Loucy (cell line): ENCODE results near the gene CPHXL2.

Experiments used
- H2AFZ ChIP-seq: fragments of 200-600 bp; sonication (generic); 2 replicates; pipeline ENCODE4 v1.6.0; 2016; ENCODE audit warnings: antibody characterized with exemption, mild to moderate bottlenecking, low read length, moderate library complexity
- H3F3A ChIP-seq: fragments of 200-600 bp; 2 replicates; pipeline ENCODE4 v1.6.0; 2016; ENCODE audit warnings: antibody characterized with exemption, low read depth, mild to moderate bottlenecking
- H3K27me3 ChIP-seq: fragments of 200-600 bp; sonication (generic); 2 replicates; pipeline ENCODE4 v1.6.1; 2014; ENCODE audit warnings: low read length, mild to moderate bottlenecking; ENCODE audit not compliant: insufficient read depth, poor library complexity, severe bottlenecking
- H3K36me3 ChIP-seq: fragments of 200-600 bp; sonication (generic); 2 replicates; pipeline ENCODE4 v1.6.1; 2016; ENCODE audit warnings: low read length; ENCODE audit not compliant: insufficient read depth
- H3K4me1 ChIP-seq: fragments of 200-600 bp; sonication (generic); 2 replicates; pipeline ENCODE4 v1.5.1; 2014; ENCODE audit warnings: low read length, mild to moderate bottlenecking; ENCODE audit not compliant: insufficient read depth, poor library complexity, severe bottlenecking
- H3K4me2 ChIP-seq: fragments of 200-600 bp; sonication (generic); 2 replicates; pipeline ENCODE4 v1.6.0; 2014; ENCODE audit warnings: antibody characterized with exemption, low read length, low read depth, mild to moderate bottlenecking; ENCODE audit not compliant: poor library complexity, severe bottlenecking
- H3K4me3 ChIP-seq: fragments of 200-600 bp; sonication (generic); 2 replicates; pipeline ENCODE4 v1.5.1; 2014; ENCODE audit warnings: low read length, mild to moderate bottlenecking, mixed read lengths; ENCODE audit not compliant: poor library complexity, severe bottlenecking
- H3K79me2 ChIP-seq: fragments of 200-600 bp; sonication (generic); 2 replicates; pipeline ENCODE4 v1.6.1; 2014; ENCODE audit warnings: low read length; ENCODE audit not compliant: insufficient read depth
- H3K9ac ChIP-seq: fragments of 200-600 bp; sonication (generic); 2 replicates; pipeline ENCODE4 v1.6.0; 2014; ENCODE audit warnings: mild to moderate bottlenecking, low read depth, low read length, moderate library complexity; ENCODE audit not compliant: poor library complexity, severe bottlenecking
- H3K9me2 ChIP-seq: fragments of 200-600 bp; sonication (generic); replicated peaks from 2 replicates; pipeline ENCODE4 v1.6.1; 2016; ENCODE audit warnings: low read depth, low read length, mixed read lengths
- H3K9me3 ChIP-seq: fragments of 200-600 bp; sonication (generic); 2 replicates; pipeline ENCODE4 v1.6.1; 2014; ENCODE audit warnings: mild to moderate bottlenecking, antibody characterized with exemption, low read length, low read depth; ENCODE audit not compliant: insufficient read depth
- H4K20me1 ChIP-seq: fragments of 200-600 bp; sonication (generic); 2 replicates; pipeline ENCODE4 v1.6.0; 2014; ENCODE audit warnings: antibody characterized with exemption, low read length, mild to moderate bottlenecking; ENCODE audit not compliant: insufficient read depth, poor library complexity, severe bottlenecking
- EZH2phosphoT487 ChIP-seq: fragments of 200-600 bp; IDR thresholded peaks from 2 replicates; pipeline ENCODE4 v1.6.1; 2018; ENCODE audit warnings: antibody characterized with exemption, mild to moderate bottlenecking, moderate library complexity, borderline replicate concordance
- TF ChIP-seq, protein P1 (sequence below): fragments of 200-600 bp; sonication (generic); conservative IDR thresholded peaks from 2 replicates; pipeline ENCODE4 v1.5.1; 2014; ENCODE audit warnings: mild to moderate bottlenecking, antibody characterized with exemption, low read length

The CPHXL2 gene

DNA sequence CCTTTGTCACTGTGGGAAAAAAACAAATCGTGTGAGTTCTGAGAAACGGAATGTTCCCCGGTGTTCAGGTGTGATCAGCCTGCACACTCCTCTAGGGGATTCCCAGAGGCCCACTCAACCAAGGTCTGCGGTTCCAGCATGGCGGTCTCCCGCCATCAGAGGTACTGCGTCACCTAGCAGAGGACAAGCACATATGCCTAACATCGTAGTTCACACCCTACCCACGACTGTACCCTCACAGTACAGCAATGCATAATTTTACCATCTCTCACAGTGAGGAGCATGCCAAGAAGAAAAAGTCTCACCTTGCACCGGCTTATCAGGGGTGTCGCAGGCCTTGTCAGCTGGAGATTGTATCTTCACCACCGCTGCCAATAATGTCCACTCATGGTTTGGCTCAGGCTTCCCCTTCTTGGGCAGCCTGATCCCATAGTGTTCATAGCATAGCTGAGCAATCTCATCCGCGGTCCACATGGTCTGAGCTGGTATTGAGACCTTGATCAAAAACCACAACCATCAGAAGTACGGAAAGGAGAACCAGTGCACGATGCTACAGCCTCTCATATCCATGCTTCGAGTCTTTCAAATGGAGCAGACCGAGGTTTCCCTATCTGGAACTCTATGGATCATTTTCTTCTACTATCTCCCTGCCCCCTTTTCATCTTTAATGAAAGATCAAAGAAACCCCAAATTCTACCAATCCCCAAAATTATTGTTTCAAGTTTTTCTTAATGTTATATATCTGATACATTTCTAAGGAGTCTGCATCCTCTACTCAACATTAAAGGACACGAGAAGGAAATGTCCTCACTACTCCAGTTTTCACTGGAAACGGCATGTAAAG lies 56.3 kb downstream of the CPHXL2 start:
- no peaks in the 10 kb centered on the region for H3K27me3 ChIP-seq
- H3F3A ChIP-seq, result no peaks in the 10 kb centered on the region
- H3K79me2 ChIP-seq, result peaks cover 24% of the 10 kb centered on the region; the same call in 1 of the 2 replicates
- H3K9me3 ChIP-seq, result no peaks in the 10 kb centered on the region
- peaks cover 7% of the 10 kb centered on the region; the same call in 1 of the 2 replicates for H3K36me3 ChIP-seq
- H3K4me2 ChIP-seq, result peak overlapping the region; percentile 95
- TF ChIP-seq, protein P1, sequence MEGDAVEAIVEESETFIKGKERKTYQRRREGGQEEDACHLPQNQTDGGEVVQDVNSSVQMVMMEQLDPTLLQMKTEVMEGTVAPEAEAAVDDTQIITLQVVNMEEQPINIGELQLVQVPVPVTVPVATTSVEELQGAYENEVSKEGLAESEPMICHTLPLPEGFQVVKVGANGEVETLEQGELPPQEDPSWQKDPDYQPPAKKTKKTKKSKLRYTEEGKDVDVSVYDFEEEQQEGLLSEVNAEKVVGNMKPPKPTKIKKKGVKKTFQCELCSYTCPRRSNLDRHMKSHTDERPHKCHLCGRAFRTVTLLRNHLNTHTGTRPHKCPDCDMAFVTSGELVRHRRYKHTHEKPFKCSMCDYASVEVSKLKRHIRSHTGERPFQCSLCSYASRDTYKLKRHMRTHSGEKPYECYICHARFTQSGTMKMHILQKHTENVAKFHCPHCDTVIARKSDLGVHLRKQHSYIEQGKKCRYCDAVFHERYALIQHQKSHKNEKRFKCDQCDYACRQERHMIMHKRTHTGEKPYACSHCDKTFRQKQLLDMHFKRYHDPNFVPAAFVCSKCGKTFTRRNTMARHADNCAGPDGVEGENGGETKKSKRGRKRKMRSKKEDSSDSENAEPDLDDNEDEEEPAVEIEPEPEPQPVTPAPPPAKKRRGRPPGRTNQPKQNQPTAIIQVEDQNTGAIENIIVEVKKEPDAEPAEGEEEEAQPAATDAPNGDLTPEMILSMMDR, result no peak
- TF ChIP-seq EZH2phosphoT487, result no peak
- H3K4me1 ChIP-seq, result peaks cover 27% of the 10 kb centered on the region
- no peak overlapping the region for H3K9ac ChIP-seq
- peak overlapping the region; percentile 89 for H3K4me3 ChIP-seq
- H4K20me1 ChIP-seq, result no peaks in the 10 kb centered on the region
- no peaks in the 10 kb centered on the region for H3K9me2 ChIP-seq
- H2AFZ ChIP-seq, result no peak overlapping the region

DNA sequence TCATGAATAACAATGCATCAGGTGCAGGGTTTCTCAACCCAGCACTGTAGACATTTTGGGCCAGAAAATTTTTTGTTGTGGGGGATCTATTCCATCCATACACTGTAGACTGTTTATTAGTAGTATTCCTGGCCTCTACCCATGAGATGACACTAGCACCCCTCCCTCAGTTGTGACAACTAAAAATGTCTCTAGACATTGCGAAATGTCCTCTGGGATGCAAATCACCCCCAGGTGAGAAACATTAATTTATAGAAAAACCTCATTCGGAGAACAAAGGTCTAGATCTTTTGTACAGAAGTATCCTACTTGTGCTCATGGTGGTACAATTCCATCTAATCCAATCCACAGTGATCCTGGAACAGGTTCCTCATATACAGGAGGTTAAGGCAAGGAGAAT lies 58.0 kb downstream of the CPHXL2 start:
- H3F3A ChIP-seq, result no peaks in the 10 kb centered on the region
- no peak overlapping the region for H3K9ac ChIP-seq
- no peaks in the 10 kb centered on the region for H3K9me2 ChIP-seq
- H3K4me2 ChIP-seq, result no peak overlapping the region
- no peaks in the 10 kb centered on the region for H3K27me3 ChIP-seq
- no peaks in the 10 kb centered on the region for H4K20me1 ChIP-seq
- TF ChIP-seq, protein P1, result no peak
- no peak for TF ChIP-seq EZH2phosphoT487
- peaks cover 27% of the 10 kb centered on the region for H3K4me1 ChIP-seq
- peaks cover 24% of the 10 kb centered on the region; the same call in 1 of the 2 replicates for H3K79me2 ChIP-seq
- H2AFZ ChIP-seq, result no peak overlapping the region
- H3K9me3 ChIP-seq, result no peaks in the 10 kb centered on the region
- peaks cover 6% of the 10 kb centered on the region; the same call in 1 of the 2 replicates for H3K36me3 ChIP-seq
- no peak overlapping the region for H3K4me3 ChIP-seq

DNA sequence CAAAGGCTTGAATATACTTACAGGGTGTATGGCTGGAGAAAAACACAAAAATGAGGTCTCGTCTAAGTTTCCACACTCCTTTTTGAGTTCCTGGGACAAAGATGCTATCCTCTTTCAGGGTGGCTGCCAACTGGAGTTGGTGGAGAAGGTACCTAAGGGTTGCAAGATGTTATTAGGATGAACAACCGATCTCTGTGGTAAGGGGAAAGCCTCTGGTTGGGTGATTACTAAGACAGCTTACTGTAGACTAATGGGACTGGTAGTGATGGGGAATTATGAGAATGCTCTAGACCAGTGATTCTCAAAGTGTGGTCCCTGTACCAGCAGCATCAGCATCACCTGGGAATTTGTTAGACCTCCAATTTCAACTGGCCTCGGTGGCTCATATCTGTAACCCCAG lies 59.7 kb downstream of the CPHXL2 start:
- TF ChIP-seq EZH2phosphoT487, result no peak
- TF ChIP-seq, protein P1, result no peak
- Histone ChIP-seq H3K9ac (no peak overlapping the region), H3K36me3 (peaks cover 14% of the 10 kb centered on the region; the same call in 1 of the 2 replicates), H3K4me3 (no peak overlapping the region), H3K79me2 (peaks cover 16% of the 10 kb centered on the region; the same call in 1 of the 2 replicates), H3F3A (no peaks in the 10 kb centered on the region), H3K4me2 (no peak overlapping the region), H4K20me1 (no peaks in the 10 kb centered on the region), H3K9me3 (no peaks in the 10 kb centered on the region), H3K9me2 (no peaks in the 10 kb centered on the region), H3K27me3 (no peaks in the 10 kb centered on the region), H3K4me1 (peaks cover 20% of the 10 kb centered on the region), H2AFZ (no peak overlapping the region)
